Measurements from ENCODE around the gene ZNF778.
"Not testable (repeated sequence)": the region's sequence is repeated elsewhere in the genome, so short reads cannot be mapped to it uniquely, and the experiment has no call there.

The ZNF778 gene

DNA sequence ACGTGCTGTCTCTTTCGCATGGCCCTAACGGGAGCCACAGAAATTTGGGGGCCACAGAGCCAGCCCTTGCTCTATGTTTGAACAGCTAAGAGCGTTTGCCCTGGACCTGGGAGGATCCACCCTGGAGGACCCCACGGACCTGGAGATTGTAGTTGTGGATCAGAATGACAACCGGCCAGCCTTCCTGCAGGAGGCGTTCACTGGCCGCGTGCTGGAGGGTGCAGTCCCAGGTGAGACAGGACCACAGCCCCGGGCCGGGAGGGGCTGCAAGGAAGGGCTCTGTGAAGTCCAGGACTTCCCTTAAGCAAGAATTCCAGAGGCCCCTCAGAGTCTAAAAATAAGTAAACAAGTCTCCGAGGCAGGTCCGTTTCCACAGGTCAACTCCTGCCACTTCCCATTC is 34.0 kb upstream of the ZNF778 start:
- no peak for DNase-seq

DNA sequence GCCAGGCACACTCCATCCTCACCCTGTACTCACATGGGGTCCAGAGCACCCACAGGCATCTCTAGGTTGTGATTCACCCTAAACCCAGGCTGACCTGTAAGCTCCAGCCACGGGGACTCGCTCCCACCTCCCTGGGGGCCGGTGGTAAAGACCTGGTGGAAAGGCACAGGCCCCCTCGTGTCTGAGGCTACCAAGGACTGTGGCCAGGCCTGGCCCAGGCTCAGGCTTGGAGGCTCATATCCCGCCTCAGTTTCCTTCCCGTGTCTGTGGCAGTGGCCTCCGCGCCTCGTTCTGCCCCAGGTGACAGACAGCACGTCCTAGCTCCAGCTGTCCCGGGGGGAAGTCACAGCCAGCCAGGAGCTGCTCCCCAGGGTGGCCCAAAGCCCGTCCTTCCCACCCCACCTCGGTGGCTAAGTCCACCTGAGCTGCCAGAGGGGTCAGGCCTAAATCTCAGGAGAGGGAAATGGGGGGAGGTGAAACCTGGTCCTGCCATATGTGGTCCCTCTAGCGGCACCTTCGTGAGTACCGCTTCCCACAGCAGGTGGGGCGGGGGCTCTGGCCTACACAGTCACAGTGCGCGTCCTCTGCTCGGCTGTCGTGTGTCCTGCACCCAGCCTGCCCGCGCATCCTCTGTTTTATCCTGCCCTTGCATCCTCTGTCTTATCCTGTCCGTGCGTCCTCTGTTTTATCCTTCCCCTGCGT is 33.4 kb upstream of the ZNF778 start:
- no peak for DNase-seq

DNA sequence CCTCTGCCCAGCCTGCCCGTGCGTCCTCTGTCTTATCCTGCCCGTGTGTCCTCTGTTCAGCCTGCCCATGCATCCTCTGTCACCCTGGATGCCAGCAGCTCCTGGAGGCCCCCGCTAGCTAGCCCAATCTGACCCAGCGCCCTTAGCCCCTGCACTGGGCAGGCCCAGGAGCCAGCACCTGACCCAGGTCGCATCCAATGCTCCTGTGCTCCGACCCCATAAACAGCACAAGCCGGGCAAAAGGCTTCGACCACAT is 32.9 kb upstream of the ZNF778 start:
- DNase-seq, result no peak

DNA sequence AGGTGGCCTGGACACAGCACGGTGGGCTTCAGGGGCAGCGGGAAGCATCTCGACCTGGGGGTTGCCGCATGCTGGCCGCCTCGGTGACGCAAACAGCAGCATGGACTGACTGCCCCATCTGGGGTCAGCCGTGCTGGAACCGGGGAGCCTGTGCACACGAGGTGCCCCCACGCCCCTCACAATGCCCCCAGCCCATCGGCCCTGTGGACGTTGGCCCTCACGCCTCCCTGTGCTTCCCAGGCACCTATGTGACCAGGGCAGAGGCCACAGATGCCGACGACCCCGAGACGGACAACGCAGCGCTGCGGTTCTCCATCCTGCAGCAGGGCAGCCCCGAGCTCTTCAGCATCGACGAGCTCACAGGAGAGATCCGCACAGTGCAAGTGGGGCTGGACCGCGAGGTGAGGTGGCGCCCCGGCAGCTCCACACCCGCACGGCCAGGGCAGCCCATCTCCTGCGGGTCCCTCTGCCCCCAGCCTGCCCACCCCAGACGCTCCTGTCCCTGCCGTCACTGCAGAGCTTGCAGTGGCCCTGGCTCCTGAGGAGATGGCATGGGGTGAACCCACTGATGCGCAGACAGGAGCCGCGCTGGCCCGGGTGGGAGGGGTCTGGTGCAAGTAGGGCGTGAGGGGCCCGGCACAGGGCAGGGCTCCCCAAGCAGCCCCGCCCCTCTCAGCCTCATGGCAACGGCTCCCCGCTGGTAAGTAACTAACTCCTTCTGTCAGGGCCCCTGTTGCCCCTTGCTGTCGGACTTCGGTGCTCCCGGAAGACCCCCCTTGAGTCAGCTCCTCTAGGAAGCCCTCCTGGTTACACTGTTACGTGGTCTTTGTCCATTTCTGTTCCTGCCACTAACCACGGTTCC is 32.3 kb upstream of the ZNF778 start:
- no peak for DNase-seq

DNA sequence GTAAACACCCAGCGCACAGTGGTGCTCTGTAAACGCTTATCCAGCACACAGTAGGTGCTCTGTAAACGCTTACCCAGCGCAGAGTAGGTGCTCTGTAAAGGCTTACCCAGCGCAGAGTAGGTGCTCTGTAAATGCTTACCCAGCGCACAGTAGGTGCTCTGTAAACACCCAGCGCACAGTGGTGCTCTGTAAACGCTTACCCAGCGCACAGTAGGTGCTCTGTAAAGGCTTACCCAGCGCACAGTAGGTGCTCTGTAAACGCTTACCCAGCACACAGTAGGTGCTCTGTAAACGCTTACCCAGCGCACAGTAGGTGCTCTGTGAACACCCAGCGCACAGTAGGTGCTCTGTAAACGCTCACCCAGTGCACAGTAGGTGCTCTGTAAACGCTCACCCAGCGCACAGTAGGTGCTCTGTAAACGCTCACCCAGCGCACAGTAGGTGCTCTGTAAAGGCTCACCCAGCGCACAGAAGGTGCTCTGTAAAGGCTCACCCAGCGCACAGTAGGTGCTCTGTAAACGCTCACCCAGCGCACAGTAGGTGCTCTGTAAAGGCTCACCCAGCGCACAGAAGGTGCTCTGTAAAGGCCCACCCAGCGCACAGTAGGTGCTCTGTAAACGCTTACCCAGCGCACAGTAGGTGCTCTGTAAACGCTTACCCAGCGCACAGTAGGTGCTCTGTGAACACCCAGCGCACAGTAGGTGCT is 31.5 kb upstream of the ZNF778 start:
- not testable (repeated sequence) for DNase-seq

DNA sequence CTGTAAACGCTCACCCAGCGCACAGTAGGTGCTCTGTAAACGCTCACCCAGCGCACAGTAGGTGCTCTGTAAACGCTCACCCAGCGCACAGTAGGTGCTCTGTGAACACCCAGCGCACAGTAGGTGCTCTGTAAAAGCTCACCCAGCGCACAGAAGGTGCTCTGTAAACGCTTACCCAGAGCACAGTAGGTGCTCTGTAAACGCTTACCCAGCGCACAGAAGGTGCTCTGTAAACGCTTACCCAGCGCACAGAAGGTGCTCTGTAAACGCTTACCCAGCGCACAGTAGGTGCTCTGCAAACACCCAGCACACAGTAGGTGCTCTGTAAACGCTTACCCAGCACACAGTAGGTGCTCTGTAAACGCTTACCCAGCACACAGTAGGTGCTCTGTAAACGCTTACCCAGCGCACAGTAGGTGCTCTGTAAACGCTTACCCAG is 30.9 kb upstream of the ZNF778 start:
- not testable (repeated sequence) for DNase-seq

DNA sequence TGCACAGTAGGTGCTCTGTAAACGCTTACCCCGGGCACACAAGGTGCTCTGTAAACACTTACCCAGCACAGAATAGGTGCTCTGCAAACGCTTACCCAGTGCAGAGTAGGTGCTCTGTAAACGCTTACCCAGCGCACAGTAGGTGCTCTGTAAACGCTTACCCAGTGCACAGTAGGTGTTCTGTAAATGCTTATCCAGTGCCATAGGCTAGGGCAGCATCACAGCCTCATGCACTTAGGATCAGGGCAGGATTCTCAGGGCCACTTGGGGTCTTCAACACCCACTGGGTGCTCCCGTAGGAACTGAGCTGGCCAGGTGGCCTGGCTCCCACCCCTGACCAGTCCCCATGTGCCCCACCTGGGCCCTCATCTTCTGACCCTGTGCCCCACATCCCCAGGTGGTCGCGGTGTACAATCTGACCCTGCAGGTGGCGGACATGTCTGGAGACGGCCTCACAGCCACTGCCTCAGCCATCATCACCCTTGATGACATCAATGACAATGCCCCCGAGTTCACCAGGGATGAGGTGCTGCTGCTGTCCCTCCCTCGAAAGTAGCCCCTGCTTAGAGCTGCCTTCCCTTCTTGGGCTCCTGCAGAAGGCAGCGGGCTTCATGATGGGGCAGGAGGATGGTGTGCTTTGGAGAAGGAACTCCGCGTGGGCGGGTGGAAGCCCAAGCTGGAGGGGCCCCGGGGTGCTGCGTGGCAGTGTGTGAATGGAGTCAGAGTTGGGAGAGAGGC is 30.3 kb upstream of the ZNF778 start:
- DNase-seq, result no peak

DNA sequence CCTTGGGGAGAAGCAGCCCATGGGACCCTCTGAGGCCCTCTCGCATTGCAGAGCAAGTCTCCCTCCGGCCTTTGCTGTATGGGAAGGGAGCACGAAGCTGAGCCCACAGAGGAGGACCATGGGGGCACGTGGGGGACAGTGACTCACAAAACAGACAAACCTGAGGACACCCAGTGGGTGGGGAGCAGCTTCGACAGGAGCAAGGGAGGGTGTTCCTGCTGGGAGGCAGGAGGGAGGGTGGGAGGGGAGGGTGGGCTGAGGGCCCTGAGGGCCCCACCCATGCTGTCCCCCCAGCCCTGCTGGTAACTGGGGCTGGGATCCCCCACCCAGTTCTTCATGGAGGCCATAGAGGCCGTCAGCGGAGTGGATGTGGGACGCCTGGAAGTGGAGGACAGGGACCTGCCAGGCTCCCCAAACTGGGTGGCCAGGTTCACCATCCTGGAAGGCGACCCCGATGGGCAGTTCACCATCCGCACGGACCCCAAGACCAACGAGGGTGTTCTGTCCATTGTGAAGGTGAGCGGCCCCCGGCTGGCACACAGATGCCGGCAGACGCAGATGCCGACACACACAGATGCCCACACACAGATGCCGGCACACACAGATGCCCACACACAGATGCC is 29.6 kb upstream of the ZNF778 start:
- no peak for DNase-seq

DNA sequence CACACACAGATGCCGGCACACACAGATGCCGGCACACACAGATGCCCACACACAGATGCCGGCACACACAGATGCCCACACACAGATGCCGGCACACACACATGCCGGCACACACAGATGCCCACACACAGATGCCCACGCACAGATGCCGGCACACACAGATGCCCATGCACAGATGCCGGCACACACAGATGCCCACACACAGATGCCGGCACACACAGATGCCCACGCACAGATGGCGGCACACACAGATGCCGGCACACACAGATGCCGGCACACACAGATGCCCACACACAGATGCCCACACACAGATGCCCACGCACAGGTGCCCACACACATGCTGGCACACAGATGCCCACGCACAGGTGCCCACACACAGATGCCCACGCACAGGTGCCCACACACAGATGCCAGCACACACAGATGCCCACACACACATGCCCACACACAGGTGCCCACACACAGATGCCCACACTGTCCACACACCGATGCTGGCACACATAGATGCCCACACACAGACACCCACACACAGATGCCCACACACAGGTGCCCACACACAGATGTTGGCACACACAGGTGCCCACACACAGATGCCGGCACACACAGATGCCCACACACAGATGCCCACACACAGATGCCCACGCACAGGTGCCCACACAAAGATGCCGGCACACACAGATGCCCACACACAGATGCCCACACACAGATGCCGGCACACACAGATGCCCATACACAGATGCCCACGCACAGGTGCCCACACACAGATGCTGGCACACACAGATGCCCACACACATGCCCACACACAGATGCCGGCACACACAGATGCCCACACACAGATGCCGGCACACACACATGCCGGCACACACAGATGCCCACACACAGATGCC is 28.8 kb upstream of the ZNF778 start:
- not testable (repeated sequence) for DNase-seq

DNA sequence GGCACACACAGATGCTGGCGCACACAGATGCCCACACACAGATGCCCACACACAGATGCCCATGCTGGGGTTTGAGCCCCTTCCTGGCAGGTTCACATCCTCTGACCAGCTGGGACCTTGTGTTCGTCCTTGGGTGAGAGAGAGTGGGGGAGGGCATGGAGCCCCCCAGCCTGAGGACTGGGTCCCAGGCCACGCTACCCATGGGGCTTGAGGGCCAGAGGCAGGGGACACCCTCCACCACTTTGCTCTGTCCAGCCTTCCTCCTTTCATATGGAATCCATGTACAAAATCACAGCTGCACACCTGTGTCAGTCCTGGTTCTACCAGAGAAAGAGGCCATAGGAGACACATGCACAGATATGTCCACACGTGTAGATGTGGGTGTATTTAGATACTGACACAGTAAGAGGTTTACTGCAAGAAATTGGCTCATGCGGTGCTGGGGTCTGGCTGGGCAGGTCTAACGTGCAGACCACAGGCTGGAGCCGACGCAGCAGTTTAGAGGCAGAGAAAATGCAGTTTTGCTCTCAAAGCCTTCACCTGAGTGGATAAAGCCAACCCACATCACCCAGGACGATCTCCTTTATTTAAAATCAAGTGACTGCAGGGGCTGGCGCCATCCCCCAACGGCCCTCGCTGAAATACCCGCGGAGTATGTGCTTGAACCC is 28.0 kb upstream of the ZNF778 start:
- no peak for DNase-seq

DNA sequence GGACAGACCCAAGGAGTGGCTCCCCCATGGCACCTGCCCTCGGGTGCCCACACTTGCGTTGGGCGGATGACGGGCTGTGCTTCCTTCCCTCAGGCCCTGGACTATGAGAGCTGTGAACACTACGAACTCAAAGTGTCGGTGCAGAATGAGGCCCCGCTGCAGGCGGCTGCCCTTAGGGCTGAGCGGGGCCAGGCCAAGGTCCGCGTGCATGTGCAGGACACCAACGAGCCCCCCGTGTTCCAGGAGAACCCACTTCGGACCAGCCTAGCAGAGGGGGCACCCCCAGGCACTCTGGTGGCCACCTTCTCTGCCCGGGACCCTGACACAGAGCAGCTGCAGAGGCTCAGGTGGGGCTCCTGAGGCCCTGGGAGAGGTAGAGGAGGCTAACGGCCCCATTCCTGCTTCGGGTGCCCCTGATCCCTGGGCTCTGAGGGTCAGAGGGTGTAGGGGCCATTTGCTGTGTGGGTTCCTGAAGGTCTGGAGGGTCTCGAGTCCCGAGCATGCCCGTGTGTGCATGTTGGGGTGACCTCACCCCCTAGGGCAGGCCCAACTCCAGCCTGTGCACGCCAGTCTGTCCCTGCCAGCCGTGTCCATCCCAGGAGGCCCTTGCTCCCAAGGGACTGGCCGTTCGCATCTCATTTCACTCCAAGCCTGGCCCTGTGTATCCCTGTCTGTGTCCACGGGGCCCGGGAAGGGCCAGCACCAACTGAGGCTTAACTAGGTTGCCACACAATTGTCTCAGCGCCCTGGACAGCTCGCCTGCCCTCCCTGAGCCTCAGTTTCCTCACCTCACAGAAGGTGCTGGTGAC is 27.1 kb upstream of the ZNF778 start:
- no peak for DNase-seq

DNA sequence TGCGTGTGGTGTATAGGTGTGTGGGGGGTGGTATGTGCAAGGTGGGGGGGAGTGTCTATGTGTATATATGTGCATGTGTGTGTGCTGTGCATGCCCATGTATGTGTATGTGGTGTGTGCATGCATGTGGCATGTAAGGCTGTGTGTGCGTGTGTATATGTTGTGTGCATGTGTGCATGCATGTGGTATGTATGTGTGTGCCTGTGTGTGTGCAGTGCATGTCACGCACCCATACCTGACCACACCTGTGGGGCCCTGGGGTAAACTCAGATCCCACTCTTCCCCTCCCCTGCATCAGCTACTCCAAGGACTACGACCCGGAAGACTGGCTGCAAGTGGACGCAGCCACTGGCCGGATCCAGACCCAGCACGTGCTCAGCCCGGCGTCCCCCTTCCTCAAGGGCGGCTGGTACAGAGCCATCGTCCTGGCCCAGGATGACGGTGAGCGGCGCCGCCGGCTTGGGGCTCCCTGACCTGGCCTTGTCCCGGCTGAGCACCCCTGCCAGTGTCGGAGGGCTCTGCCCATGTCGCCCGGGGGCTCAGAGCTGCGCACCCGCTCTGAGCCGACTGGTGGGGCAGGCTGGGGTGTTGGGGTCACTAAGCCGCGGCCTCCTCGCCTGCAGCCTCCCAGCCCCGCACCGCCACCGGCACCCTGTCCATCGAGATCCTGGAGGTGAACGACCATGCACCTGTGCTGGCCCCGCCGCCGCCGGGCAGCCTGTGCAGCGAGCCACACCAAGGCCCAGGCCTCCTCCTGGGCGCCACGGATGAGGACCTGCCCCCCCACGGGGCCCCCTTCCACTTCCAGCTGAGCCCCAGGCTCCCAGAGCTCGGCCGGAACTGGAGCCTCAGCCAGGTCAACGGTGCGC is 26.2 kb upstream of the ZNF778 start:
- DNase-seq, result no peak

DNA sequence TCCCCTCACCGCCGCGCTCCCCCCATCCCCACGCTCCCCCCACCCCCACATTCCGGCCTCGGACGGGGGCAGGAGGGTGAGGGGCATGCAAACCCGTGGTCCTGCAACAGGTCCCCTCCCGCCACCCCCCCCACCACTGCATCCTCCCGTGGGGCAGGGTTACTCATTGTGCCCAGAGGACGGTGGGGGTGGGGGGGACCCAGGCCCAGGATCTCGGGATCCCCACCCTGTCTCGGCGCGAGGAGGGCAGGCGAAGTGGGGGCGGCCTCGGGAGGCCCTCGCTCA is 25.7 kb upstream of the ZNF778 start:
- DNase-seq, result no peak

DNA sequence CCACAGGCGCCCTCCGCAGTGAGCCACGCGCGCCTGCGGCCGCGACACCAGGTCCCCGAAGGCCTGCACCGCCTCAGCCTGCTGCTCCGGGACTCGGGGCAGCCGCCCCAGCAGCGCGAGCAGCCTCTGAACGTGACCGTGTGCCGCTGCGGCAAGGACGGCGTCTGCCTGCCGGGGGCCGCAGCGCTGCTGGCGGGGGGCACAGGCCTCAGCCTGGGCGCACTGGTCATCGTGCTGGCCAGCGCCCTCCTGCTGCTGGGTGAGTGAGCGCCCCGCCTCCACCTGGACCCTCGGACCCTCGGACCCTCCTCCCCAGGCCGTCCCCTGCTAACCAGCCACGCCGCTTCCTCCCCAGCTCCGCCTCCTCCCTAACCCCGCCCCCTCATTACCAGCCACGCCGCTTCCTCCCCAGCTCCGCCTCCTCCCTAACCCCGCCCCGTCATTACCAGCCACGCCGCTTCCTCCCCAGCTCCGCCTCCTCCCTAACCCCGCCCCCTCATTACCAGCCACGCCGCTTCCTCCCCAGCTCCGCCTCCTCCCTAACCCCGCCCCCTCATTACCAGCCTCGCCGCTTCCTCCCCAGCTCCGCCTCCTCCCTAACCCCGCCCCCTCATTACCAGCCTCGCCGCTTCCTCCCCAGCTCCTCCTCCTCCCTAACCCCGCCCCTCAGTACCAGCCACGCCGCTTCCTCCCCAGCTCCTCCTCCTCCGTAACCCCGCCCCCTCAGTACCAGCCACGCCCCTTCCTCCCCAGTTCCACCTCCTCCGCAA is 25.1 kb upstream of the ZNF778 start:
- peak in 1 of 2 donors; percentile 30 for DNase-seq

DNA sequence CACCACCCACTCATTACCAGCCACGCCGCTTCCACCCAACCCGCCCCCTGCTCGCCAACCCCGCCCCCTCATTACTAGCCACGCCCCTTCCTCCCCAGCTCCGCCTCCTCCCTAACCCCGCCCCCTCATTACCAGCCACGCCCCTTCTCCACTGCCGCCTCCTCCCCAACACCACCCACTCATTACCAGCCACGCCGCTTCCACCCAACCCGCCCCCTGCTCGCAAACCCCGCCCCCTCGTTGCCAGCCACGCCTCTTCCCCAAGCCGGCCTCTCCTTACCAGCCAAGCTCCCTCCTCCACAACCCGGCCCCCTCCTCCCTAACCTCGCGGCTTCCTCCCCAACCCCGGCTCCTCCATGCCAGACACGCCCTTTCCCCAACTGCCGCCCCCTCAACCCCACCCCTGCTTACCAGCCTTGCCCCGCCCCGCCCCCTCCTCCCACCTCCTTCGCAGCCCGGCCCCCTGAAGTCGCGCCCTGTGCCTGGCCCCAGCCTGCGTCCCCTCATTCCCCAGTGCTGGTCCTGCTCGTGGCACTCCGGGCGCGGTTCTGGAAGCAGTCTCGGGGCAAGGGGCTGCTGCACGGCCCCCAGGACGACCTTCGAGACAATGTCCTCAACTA is 24.4 kb upstream of the ZNF778 start:
- DNase-seq, result peak in 1 of 2 donors; percentile 78

DNA sequence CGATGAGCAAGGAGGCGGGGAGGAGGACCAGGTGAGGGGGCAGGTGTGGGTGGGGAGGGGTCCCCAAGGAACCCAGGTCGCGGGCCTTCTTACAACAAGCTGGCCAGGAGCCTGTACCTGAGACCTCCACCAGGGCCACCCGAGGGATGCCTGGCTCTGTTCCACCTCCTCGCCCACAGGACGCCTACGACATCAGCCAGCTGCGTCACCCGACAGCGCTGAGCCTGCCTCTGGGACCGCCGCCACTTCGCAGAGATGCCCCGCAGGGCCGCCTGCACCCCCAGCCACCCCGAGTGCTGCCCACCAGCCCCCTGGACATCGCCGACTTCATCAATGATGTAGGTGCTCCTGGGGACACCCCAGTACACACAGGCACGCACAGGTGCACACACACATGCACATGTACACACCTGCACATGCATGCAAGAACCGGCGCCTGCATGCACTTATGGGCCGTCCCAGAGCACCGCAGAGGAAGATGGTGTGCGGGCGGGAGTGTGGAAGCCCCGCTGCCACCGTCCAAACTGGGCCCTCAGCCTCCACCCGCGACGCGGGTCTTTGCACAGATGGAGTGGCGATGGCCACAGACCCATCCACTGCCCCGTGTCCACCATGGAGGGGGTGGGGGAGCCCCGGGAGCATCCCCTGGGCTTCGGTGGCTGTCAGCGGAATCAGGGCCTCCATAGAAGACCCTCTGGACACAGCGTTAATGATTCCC is 23.8 kb upstream of the ZNF778 start:
- DNase-seq, result no peak

Measured in stimulated activated CD4-positive, alpha-beta T cell treated with anti-CD3 and anti-CD28 coated beads, Interleukin-2, amount 100 ng/mL, for 48 hours (primary cell).